Dendritic cell treated with granulocyte-macrophage colony-stimulating factor and Interleukin-4, amounts not matched to agents 40 ng/mL and 50 ng/mL, for 4 days (primary cell): ENCODE results near the gene C9orf50.

ENCODE experiments used
- H3K27ac Mint-ChIP-seq: one replicate; pipeline ENCODE4 v1.8.0; 2022; ENCODE audit warnings: mild to moderate bottlenecking, mixed read lengths
- H3K27me3 Mint-ChIP-seq: one replicate; pipeline ENCODE4 v1.8.0; 2022; ENCODE audit warnings: mild to moderate bottlenecking, mixed read lengths
- H3K36me3 Mint-ChIP-seq: one replicate; pipeline ENCODE4 v1.8.0; 2022; ENCODE audit warnings: low read depth, mixed read lengths
- H3K4me1 Mint-ChIP-seq: one replicate; pipeline ENCODE4 v1.8.0; 2022; ENCODE audit warnings: low read depth, mixed read lengths
- H3K4me3 Mint-ChIP-seq: one replicate; pipeline ENCODE4 v1.8.0; 2022; ENCODE audit warnings: mild to moderate bottlenecking, moderate library complexity, mixed read lengths
- H3K9me3 Mint-ChIP-seq: one replicate; pipeline ENCODE4 v1.8.0; 2022; ENCODE audit warnings: mixed read lengths
- intact Hi-C: fragments of 100-400 bp; cut with micrococcal nuclease; formaldehyde crosslinking; loops from one replicate; pipeline ENCODE4 v1.15.0; 2022

Gene C9orf50

DNA sequence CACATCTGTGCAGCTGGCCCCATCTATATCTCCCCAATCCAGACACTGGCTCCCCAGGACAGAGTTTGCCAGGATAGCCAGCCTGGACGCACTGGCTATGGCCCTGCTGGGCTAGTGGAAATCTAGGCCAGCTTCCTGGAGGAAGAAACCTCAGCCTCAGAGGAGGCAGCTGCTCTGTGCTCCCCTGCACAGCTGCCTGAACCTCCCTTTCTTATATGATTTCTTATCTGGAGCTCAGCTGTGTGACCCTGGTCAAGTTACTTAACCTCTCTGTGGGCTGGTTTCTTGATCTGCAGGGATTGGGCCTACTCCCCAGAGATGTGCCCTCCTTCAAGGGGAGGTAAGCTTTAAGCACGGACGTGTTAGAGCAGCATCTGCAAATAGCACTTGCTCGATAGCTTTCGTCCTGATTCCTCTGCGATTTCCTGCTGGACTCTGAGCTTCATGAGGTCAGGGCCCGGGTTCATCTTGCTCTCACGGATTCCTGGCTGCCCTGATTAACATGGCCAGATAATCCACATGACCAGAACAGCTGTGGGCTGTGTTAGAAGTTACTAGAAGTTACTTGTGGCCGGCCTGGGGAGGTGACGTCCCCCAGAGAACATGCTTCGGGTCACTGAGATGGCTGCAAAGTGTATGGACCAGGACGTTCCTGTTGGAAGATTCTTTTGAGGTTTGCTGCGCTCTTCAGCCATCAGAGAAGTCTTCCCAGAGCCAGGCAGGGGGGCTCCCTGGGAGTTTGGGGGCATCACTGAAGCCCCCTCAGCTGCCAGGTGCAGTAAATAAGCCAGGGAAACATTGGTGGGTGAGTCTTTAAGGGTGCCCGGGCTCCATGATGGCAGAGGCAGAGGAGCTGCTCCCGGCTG lies 14.5 kb downstream of the C9orf50 start:
- Mint-ChIP-seq H3K4me3 (no peak overlapping the region), H3K36me3 (no peaks in the 10 kb centered on the region), H3K4me1 (peaks cover 53% of the 10 kb centered on the region), H3K9me3 (no peaks in the 10 kb centered on the region), H3K27me3 (no peaks in the 10 kb centered on the region), H3K27ac (peak overlapping the region; percentile 69)
- intact Hi-C loops = loop anchor here (10.0 kb wide), 1 partner anchor 272 kb away; no protein-coding TSS in a partner anchor

DNA sequence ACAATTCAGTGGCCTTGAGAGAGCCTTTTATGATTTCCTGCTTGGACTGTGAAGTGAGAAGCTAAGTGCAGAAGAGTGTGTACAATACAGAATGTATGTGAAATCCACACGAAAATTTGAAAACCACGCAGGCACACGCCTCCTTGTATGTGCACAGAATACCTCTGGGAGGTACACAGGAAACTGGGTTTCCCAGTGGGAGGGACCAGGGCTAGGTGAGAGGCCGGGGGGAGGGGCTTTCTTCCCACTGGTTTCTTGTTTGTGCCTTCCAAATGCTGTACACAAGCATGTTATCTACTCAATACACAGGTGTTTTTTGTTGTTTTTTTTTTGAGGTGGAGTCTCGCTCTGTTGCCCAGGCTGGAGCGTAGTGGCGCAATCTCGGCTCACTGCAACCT lies 16.1 kb downstream of the C9orf50 start:
- H3K4me3 Mint-ChIP-seq = no peak overlapping the region
- peaks cover 41% of the 10 kb centered on the region for H3K4me1 Mint-ChIP-seq
- H3K27me3 Mint-ChIP-seq = no peaks in the 10 kb centered on the region
- no peaks in the 10 kb centered on the region for H3K36me3 Mint-ChIP-seq
- intact Hi-C loops = loop anchor here (10.0 kb wide), 1 partner anchor 270 kb away; no protein-coding TSS in a partner anchor
- H3K27ac Mint-ChIP-seq = no peak overlapping the region
- no peaks in the 10 kb centered on the region for H3K9me3 Mint-ChIP-seq

GRCh38 chr9:129604056-129604765 lies 16.7 kb downstream of the C9orf50 start:
- H3K9me3 Mint-ChIP-seq = no peaks in the 10 kb centered on the region
- intact Hi-C loops = loop anchor here (10.0 kb wide), 1 partner anchor 269 kb away; no protein-coding TSS in a partner anchor
- H3K27ac Mint-ChIP-seq = no peak overlapping the region
- peaks cover 37% of the 10 kb centered on the region for H3K4me1 Mint-ChIP-seq
- H3K36me3 Mint-ChIP-seq = no peaks in the 10 kb centered on the region
- H3K4me3 Mint-ChIP-seq = no peak overlapping the region
- no peaks in the 10 kb centered on the region for H3K27me3 Mint-ChIP-seq

DNA sequence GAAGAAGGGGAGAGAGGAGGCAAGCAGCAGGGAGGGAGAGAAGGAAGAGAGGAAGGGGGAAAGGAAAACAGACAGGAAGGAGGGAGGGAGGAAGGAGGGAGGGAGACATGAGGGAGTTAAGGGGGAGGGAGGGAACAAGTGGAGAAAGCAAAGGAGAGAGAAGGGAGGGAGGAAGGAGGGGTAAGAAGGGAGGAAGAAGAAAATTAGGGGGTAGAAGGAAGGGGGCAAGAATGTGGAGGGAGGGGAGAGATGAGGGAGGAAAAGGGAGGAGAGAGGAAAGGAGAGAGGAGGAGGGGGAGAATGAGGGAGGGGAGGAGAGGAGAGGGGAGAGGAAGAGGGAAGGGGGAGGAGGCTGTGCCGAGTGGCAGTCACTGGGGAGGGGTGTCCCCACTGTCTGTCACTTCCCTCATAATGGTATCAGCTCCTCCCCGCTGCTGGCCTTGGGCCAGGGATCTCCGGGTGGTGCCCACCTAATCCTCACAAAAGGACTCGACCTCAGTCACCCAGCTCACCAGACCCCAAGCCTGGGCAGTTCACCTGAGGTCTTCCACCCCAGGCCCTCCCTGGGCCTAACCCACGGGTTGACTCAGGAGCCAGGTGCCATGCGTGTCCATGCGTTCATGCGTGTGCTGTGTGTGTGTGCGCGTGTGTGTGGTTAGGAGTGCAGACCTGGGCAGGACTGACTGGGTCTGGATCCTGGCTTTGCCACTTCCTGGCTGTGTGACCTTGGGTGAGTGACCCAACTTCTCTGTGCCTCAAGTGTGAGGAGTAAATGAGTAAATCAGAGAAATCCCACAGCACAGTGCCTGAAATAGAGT lies 18.1 kb downstream of the C9orf50 start:
- Mint-ChIP-seq H3K9me3 (no peaks in the 10 kb centered on the region), H3K4me3 (no peak overlapping the region), H3K4me1 (peaks cover 31% of the 10 kb centered on the region), H3K27me3 (peaks cover 11% of the 10 kb centered on the region), H3K27ac (peak overlapping the region; percentile 24), H3K36me3 (no peaks in the 10 kb centered on the region)
- intact Hi-C loops = loop anchor here (10.0 kb wide), 1 partner anchor 268 kb away; no protein-coding TSS in a partner anchor

- intact Hi-C loops = loop anchor here (10.0 kb wide), 1 partner anchor 266 kb away; no protein-coding TSS in a partner anchor
- no peak overlapping the region for H3K4me3 Mint-ChIP-seq
- H3K27me3 Mint-ChIP-seq = peaks cover 11% of the 10 kb centered on the region
- H3K4me1 Mint-ChIP-seq = peaks cover 33% of the 10 kb centered on the region
- no peaks in the 10 kb centered on the region for H3K9me3 Mint-ChIP-seq
- H3K36me3 Mint-ChIP-seq = no peaks in the 10 kb centered on the region
- peak overlapping the region; percentile 31 for H3K27ac Mint-ChIP-seq
Observed at GRCh38 chr9:129601082-129601674, 19.7 kb downstream of the C9orf50 start.

DNA sequence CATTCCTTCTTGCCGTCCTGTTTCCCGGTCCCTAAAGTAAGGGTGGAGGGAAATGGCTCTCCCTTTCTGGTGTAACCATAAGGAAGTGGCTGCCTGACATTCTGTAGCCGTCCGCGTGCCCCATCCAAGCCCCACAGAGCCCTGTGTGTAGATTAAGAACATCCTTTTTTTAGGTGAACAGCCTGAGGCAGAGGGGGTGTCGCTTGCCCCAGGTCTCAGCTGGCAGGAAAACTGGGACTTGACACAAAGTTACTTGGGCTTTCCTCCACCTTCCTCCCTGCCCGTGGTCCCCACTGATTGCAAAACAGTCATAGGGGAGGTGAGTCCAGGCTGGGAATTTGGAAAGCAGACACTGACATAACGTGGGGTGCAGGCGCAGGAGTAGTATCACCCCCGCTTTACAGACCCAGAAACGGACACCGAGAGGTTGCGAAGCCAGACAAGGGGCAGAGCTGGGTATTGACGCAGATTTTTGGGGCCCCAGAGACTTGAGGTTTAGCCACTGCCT lies 22.8 kb downstream of the C9orf50 start:
- Mint-ChIP-seq H3K9me3 (no peaks in the 10 kb centered on the region), H3K27me3 (peaks cover 19% of the 10 kb centered on the region), H3K4me1 (peaks cover 63% of the 10 kb centered on the region), H3K27ac (peak overlapping the region; percentile 44), H3K4me3 (peak overlapping the region; percentile 18), H3K36me3 (no peaks in the 10 kb centered on the region)
- intact Hi-C loops = loop anchor here (10.0 kb wide), 1 partner anchor 103 kb away; no protein-coding TSS in a partner anchor

DNA sequence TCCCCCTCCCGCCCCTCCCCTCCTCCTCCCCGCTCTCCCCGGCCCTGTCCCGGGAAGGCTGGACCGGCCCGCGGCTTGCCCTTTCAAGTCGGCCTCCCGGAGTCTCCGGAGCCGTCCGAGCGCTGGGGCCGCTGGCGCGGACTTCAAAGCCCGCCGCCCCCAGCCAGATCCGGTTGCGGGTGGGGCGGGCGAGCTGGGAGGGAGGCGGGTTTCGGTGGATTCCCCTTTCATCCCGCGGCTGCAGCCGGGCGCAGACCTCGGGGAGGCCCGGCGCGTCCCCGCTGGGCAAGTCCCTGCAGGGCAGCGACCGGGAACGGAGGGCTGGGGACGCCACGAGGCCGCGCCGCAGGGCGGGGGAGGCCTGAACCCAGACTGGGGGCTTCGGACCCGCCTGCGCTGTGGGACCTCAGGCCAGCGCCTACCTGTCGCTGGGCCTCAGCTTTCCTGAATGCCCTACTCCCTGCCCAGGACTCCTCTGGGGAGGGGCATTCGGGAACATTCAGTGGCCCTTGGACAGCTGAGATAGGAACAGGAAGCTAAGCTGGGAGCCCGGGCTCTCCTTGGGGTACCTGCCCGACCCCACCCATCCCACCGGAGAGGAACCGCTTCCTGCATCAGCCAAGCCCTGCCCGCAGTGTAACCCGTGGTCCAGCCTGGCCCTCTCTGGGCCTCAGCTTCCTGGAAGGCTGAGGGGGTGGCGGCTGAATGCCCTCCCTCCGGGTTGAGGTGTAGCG lies 23.4 kb downstream of the C9orf50 start:
- Mint-ChIP-seq H3K9me3 (no peaks in the 10 kb centered on the region), H3K27ac (no peak overlapping the region), H3K4me3 (peak overlapping the region; percentile 18), H3K36me3 (no peaks in the 10 kb centered on the region), H3K4me1 (peaks cover 62% of the 10 kb centered on the region), H3K27me3 (peaks cover 19% of the 10 kb centered on the region)
- intact Hi-C loops = loop anchor here (10.0 kb wide), 1 partner anchor 103 kb away; no protein-coding TSS in a partner anchor

- Mint-ChIP-seq H3K27ac (peak overlapping the region; percentile 59), H3K4me1 (peaks cover 56% of the 10 kb centered on the region), H3K36me3 (no peaks in the 10 kb centered on the region), H3K9me3 (no peaks in the 10 kb centered on the region), H3K4me3 (no peak overlapping the region), H3K27me3 (peaks cover 19% of the 10 kb centered on the region)
- intact Hi-C loops = loop anchor here (10.0 kb wide), 1 partner anchor 102 kb away; no protein-coding TSS in a partner anchor
Observed at GRCh38 chr9:129596541-129597331, 24.2 kb downstream of the C9orf50 start.

GRCh38 chr9:129595903-129596540 lies 24.9 kb downstream of the C9orf50 start:
- Mint-ChIP-seq H3K36me3 (no peaks in the 10 kb centered on the region), H3K9me3 (no peaks in the 10 kb centered on the region), H3K4me1 (peaks cover 56% of the 10 kb centered on the region), H3K27ac (peak overlapping the region; percentile 59), H3K4me3 (no peak overlapping the region), H3K27me3 (peaks cover 19% of the 10 kb centered on the region)
- intact Hi-C loops = loop anchor here (10.0 kb wide), 1 partner anchor 101 kb away; no protein-coding TSS in a partner anchor

- H3K36me3 Mint-ChIP-seq = no peaks in the 10 kb centered on the region
- peak overlapping the region; percentile 59 for H3K27ac Mint-ChIP-seq
- intact Hi-C loops = loop anchor here (10.0 kb wide), 1 partner anchor 101 kb away; no protein-coding TSS in a partner anchor
- H3K4me1 Mint-ChIP-seq = peaks cover 56% of the 10 kb centered on the region
- H3K4me3 Mint-ChIP-seq = peak overlapping the region; percentile 11
- no peaks in the 10 kb centered on the region for H3K9me3 Mint-ChIP-seq
- peaks cover 21% of the 10 kb centered on the region for H3K27me3 Mint-ChIP-seq
Observed at GRCh38 chr9:129595311-129595741, 25.6 kb downstream of the C9orf50 start.

DNA sequence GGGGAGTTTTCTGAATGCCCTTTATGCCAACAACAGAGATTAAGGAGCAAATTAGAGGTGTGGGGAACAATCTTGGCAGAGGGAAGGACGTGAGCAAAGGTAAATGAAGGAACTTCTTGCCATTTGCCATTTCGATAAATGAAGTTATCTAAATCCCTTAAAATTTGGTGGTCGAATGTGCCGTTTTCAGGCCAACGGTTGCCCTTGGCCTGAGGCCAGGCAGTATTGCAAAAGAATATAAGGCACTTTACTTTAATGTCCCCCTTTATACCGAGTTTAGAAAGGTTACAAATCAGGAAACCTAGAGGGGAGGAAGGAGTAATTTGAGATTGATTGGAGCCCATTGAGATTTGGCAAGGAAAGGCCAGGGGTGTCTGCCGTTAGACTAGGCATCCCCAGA lies 26.3 kb downstream of the C9orf50 start:
- intact Hi-C loops = loop anchor here (10.0 kb wide), 1 partner anchor 100 kb away; no protein-coding TSS in a partner anchor
- peak overlapping the region; percentile 59 for H3K27ac Mint-ChIP-seq
- H3K4me3 Mint-ChIP-seq = no peak overlapping the region
- peaks cover 21% of the 10 kb centered on the region for H3K27me3 Mint-ChIP-seq
- H3K4me1 Mint-ChIP-seq = peaks cover 56% of the 10 kb centered on the region
- no peaks in the 10 kb centered on the region for H3K9me3 Mint-ChIP-seq
- H3K36me3 Mint-ChIP-seq = no peaks in the 10 kb centered on the region
